HepG2 (cell line): ENCODE data around the gene DHTKD1. TPM values are rescaled to one million over a fixed set of nuclear protein-coding genes. Genes with fewer than 3 reads are reported as not detected.

Source experiments
- CEBPB ChIP-seq: IDR thresholded peaks from 2 replicates; pipeline ENCODE4 v1.6.1; 2011; ENCODE audit warnings: low read depth, low read length, improper control_type of control experiment, borderline replicate concordance
- DBP ChIP-seq: sonication (generic); formaldehyde crosslinking; IDR thresholded peaks from 2 replicates; pipeline ENCODE4 v1.4.0; 2020; ENCODE audit warnings: missing genetic modification reagents; ENCODE audit errors: not compliant biosample characterization
- FOXA3 ChIP-seq: IDR thresholded peaks from 2 replicates; pipeline ENCODE4 v1.6.1; 2016; ENCODE audit warnings: missing genetic modification reagents, missing compliant biosample characterization
- FOXK1 ChIP-seq: sonication (generic); formaldehyde crosslinking; IDR thresholded peaks from 2 replicates; pipeline ENCODE4 v1.4.0; 2020; ENCODE audit warnings: low read depth, missing genetic modification reagents, borderline replicate concordance
- GFI1 ChIP-seq: sonication (generic); formaldehyde crosslinking; IDR thresholded peaks from 2 replicates; pipeline ENCODE4 v1.5.0; 2020; ENCODE audit warnings: missing genetic modification reagents, mild to moderate bottlenecking, borderline replicate concordance
- GZF1 ChIP-seq: sonication (generic); formaldehyde crosslinking; IDR thresholded peaks from 2 replicates; pipeline ENCODE4 v1.5.1; 2020; ENCODE audit warnings: mild to moderate bottlenecking, missing genetic modification reagents
- KLF9 ChIP-seq: IDR thresholded peaks from 2 replicates; pipeline ENCODE4 v1.6.1; 2016; ENCODE audit warnings: low read depth
- MIXL1 ChIP-seq: IDR thresholded peaks from 2 replicates; pipeline ENCODE4 v1.6.1; 2016
- PHF21A ChIP-seq: sonication (generic); formaldehyde crosslinking; IDR thresholded peaks from 2 replicates; pipeline ENCODE4 v1.5.0; 2020; ENCODE audit warnings: mild to moderate bottlenecking, missing genetic modification reagents
- RARA ChIP-seq: IDR thresholded peaks from 2 replicates; pipeline ENCODE4 v1.6.1; 2016; ENCODE audit warnings: missing genetic modification reagents, missing compliant biosample characterization
- REPIN1 ChIP-seq: sonication (generic); formaldehyde crosslinking; IDR thresholded peaks from 2 replicates; pipeline ENCODE4 v1.8.0; 2022; ENCODE audit warnings: missing genetic modification reagents, low read depth, mild to moderate bottlenecking, borderline replicate concordance
- ZBED4 ChIP-seq: sonication (generic); formaldehyde crosslinking; IDR thresholded peaks from 2 replicates; pipeline ENCODE4 v1.4.0; 2020; ENCODE audit warnings: missing genetic modification reagents, borderline replicate concordance
- ZBTB7B ChIP-seq: sonication (generic); formaldehyde crosslinking; IDR thresholded peaks from 2 replicates; pipeline ENCODE4 v1.4.0; 2020; ENCODE audit warnings: missing genetic modification reagents
- ZNF264 ChIP-seq: sonication (generic); formaldehyde crosslinking; IDR thresholded peaks from 2 replicates; pipeline ENCODE4 v1.4.0; 2020; ENCODE audit warnings: missing genetic modification reagents
- ZNF644 ChIP-seq: IDR thresholded peaks from 2 replicates; pipeline ENCODE4 v1.6.1; 2016; ENCODE audit warnings: low read depth
- polyA plus RNA-seq, 8 experiments: library from polyadenylated mRNA; depleted of rRNA in 3 of 8; stranded (reverse) in 7 of 8; unstranded in 1 of 8; fragments of >200 nt; fragmentation: Illumina TruSeq in 4 of 8; extraction: Trizol in 4 of 8; gene quantifications; 2 replicates each; pipeline versions ENCODE4 v1.2.1 to v1.2.3, GENCODE V29; 2011 to 2016; ENCODE audit warnings: low read depth in 4 of 8, missing spikeins in 1 of 8, mixed read lengths in 1 of 8; ENCODE audit not compliant: insufficient read depth in 1 of 8
- total RNA-seq, 5 experiments: library from RNA; depleted of rRNA; stranded (reverse); fragments of >200 nt; fragmentation: Illumina TruSeq; extraction: Trizol; gene quantifications; 2 replicates each; pipeline ENCODE4 v1.2.3, GENCODE V29; 2016; ENCODE audit warnings: low read depth in 1 of 5

The DHTKD1 gene
- total and polyA plus RNA-seq, 2 of the 13 experiments (the other 11 are each of a cell fraction or from before 2014, with no cell fraction given): 9.6 to 14.1 TPM

- TF ChIP-seq MIXL1 (CRISPR knock-in tag) (peak; percentile 28; the same call in 1 of the 2 replicates), ZBTB7B (CRISPR knock-in tag) (0 out of 2 replicates have a peak, but pooled peaks have one; percentile 29), ZNF264 (CRISPR knock-in tag) (0 out of 2 replicates have a peak, but pooled peaks have one; percentile 25), FOXK1 (CRISPR knock-in tag) (no peak), CEBPB (peak; percentile 53; the same call in 1 of the 2 replicates), REPIN1 (CRISPR knock-in tag) (peak; percentile 44; the same call in 1 of the 2 replicates), PHF21A (CRISPR knock-in tag) (peak; percentile 51; the same call in 1 of the 2 replicates), ZNF644 (peak; percentile 76), FOXA3 (0 out of 2 replicates have a peak, but pooled peaks have one; percentile 24), DBP (CRISPR knock-in tag) (no peak), ZBED4 (CRISPR knock-in tag) (peak; percentile 57; the same call in 1 of the 2 replicates), RARA (CRISPR knock-in tag) (0 out of 2 replicates have a peak, but pooled peaks have one; percentile 11), GFI1 (CRISPR knock-in tag) (0 out of 2 replicates have a peak, but pooled peaks have one; percentile 20), KLF9 (CRISPR knock-in tag) (no peak), GZF1 (peak; percentile 92)
Observed at GRCh38 chr10:12156367-12157123, 87.8 kb downstream of the DHTKD1 start (continued).
